ENCODE data around the gene POLR2L.

POLR2L gene

DNA sequence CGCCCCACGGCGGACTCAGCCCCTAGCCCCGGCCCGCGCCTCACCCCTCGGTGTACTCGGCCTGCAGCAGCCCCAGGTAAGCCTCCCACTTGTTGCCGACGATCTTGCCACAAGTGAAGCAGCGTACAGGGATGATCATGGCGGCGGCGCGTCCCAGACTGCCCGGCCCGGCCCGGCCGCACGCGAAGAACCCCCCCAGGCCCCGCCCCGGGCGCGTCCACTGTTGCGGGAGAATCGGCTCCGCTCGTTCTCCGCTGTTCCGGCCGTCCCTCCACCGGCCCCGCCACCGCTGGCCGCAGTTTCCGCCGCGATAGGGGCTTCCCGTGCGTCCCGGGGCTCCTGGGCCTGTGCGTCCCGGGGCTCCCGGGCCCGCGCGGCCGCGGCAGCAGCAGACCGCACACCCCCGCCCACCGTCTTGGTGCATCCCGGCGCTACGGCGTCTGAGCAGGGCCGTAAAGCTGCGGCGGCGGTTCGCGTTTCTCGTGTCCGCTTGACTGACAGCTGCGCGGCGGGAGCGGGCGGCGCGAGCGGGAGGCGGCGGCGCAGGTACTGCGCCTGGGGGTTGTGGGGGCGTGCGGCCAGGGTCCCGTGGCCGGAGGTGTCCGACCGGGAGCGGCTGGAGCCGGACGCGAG is at the start of gene POLR2L, which contains the start of gene TSPAN4:
Gene POLR2L (minus strand): TSS at position 160 of the 633 bp plus-strand sequence. CDS start 21 bp downstream, at position 139.
Gene TSPAN4 (plus strand): TSS at position 483 of the 633 bp plus-strand sequence. CDS start 7,453 bp downstream, outside the sequence.
- in situ Hi-C loops (cut with MboI; ENCODE audit: low sequenced_read_pairs): no loop called here

DNA sequence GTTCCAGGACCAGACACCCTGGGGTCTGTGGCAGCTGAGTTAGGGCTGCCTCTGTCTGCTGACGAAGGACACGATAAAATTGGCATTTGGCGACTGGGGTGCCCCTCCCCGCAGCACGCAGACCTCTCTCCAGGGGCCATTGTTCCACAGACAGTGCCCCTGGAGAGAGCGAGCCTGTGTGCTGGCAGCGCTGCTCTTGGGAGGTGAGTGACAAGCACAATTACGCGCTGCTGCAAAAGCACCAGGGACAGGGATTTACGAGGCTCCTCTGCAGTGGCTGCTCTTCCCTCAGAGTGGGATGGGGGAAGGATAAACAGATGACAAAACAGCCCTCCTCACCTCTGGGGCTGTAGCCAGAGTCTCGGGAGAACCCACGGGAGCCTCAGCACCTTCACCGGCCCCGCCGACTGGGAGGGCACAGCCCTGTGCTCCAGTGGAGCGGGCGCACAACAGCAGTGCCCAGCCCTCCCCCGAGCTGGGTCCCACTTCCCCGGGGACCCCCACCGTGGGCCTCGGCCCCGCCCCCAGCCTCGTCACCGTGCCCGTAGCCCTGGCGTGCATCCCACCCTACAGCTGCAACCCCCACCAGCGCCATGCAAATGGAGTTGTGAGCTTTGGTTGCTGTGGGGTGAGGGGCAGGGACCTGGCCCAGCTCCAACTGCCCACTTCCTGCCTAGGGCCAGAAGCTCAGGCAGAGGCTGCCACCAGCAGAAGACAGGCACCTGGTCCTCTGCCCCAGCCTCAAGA is 48.6 kb upstream of the POLR2L start:
- in situ Hi-C loops (cut with MboI; ENCODE audit: low sequenced_read_pairs): no loop called here

DNA sequence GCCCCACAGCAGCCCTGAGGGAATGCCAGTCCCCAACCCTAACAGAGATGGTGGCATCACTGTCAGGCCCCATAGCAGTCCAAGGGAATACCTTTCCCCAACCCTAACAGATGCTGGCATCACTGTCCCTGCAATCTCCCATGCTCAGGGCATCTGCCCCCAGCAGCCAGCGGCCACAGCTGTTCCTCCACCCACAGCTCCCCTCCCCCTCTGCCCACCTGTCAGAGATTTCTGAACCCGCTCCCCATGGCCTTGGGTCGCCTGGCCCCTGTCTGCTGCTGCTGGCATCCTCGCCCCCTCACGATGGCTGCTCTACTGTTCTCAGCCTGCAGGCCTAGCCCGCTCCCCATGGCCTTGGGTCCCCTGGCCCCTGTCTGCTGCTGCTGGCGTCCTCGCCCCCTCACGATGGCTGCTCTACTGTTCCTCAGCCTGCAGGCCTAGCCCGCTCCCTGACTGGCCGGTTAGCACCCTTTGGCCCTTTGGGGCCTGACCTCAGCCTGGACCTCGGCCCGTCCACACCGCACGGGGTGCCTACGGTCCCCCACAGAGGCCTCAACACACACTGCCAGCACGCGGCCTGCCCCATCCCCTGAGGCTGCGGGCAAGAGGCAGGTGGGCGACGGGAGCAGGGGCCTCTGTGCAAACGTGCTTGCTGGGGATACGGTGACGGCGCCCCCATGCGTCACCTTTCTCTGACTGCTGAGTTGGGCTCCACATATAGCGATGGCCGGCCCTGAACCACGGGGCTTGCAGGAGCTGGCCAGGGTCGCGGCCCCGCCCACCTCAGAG is 47.6 kb upstream of the POLR2L start:
- in situ Hi-C loops (cut with MboI; ENCODE audit: low sequenced_read_pairs): no loop called here

DNA sequence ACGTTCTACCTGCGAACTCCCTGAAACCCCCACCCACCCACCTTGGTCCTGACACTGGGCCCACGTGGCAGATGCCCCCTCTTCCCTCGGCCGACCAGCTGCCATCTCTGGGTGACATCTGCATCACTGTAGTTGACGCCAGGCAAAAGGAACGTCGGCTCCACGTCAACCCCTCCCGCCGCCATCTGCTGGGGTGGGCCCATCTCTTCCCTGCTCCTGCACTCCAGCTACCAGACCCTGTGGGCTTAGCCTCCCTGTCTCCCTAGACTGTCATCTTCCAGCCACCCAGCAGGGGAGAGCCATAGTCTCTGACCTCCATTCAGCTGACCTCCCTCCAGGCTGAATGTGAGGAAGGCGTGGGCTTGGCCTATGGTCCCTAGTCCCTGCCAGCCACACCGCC is 46.9 kb upstream of the POLR2L start:
- in situ Hi-C loops (cut with MboI; ENCODE audit: low sequenced_read_pairs): no loop called here

DNA sequence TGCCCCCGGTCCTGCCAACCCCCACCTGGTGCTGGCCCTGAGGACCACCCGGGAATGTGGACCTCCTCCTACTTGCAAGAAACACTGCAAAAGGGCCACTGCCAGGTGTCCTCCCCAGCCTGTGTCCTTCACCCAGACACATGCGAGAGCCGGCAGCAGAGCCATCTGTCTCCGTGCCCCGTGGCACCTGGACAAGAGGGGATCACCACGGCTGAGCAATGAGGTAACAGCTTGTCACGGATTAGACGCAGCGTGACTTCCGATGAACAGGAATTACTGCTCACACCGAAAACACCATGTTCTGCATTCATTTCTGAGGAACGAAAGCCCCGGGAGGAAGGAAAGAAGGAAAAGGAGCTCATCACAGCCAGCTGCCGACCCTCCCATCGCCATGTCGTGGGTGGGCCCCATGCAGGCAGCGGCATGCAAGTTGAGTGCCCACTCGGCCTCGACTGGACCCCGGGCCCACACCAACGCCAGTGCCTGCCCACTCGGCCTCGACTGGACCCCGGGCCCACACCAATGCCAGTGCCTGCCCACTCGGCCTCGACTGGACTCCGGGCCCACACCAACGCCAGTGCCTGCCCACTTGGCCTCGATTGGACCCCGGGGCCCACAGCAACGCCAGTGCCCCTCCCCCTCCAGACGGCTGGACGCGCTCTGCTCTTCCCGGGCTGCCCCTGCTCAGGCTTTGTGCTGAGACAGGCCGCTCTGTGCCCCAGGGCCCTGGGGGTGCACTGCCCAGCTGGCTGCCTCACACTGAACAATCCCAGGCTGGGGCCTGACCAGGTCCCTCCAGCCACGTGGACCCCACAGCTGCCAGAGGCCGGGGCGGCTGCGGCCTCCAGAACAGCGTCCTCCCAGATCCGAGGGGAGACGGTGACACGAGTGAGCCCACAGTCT is 46.2 kb upstream of the POLR2L start:
- in situ Hi-C loops (cut with MboI; ENCODE audit: low sequenced_read_pairs): no loop called here

DNA sequence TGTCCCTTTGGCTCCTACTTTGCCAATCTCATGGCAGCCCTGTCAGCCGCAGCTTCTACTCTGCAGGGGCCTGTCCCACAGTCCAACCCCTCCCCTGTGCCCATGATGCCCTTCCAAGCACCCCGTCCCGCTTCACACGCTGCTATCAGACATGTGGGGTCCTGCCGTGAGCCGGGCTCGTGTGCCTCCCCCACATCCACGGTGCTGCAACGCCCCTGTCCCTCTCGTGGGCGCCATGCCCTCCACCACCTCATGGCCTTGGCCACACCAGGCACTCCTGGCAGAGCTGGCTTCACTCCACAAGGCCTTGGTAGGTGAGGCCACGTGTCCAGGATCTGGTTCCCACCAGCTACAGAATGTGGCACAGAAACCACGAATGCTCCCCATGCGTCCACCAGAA is 45.3 kb upstream of the POLR2L start:
- in situ Hi-C loops (cut with MboI; ENCODE audit: low sequenced_read_pairs): no loop called here

DNA sequence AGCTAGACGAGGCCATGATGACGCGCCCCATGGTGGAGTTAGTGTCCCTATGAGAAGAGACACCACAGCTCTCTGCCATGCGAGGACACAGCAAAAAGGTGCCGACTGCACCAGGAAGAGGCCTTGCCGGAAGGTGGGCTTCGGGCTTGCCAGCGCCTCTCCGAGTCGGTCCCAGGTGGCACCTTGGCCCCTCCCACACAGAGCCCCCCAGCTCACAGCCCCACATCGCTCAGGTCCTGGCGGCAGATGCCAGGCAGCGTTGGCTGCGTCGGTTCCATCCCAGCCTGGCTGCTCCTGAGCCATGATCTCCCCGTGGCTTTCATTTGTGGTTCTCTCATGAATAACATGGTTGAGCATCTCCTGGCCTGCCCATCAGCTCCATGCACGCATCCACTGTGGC is 44.2 kb upstream of the POLR2L start:
- in situ Hi-C loops (cut with MboI; ENCODE audit: low sequenced_read_pairs): no loop called here

DNA sequence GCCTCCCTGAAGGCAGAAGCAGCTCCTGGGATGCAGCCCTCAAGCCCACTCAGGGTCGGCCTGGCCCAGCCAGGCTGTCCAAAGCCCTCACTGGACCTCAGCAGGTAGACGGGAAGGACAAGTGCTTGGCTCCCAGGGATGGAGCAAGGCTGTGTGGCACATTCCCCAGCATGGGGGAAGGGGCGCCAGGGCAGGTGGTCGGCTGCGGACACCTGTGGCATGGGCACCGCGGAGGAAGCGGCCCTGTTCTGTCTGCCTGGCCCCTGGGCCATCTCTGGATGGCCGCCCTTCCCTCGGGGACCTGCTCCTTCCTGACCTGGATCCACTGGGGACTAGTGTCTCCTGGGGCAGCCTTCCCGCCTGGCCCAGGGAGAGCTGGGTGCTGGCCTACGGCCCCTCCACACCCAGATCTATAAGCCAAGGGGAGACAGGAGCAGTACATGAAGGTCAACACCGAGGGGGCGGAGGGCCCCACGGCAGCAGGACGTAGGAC is 42.3 kb upstream of the POLR2L start:
- in situ Hi-C loops (cut with MboI; ENCODE audit: low sequenced_read_pairs): no loop called here

DNA sequence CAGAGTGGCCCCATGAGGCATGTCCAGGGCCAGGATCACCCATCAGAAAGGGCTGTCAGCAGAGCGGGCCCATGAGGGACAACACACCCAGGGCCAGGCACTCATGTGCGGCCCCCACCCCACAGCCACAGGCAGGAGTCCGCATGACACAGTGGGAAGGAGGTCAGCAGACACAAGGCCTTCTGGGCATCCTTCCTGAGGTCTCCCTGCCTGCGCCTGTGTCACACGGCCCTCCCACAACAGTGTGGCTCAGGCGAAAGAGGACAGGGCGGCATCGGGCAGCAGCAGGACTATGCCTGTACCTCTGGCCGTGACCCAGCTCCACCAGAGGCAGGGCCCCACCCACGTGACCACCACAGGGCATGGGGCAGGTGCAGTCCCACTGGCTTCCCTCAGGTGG is 41.2 kb upstream of the POLR2L start:
- in situ Hi-C loops (cut with MboI; ENCODE audit: low sequenced_read_pairs): no loop called here

DNA sequence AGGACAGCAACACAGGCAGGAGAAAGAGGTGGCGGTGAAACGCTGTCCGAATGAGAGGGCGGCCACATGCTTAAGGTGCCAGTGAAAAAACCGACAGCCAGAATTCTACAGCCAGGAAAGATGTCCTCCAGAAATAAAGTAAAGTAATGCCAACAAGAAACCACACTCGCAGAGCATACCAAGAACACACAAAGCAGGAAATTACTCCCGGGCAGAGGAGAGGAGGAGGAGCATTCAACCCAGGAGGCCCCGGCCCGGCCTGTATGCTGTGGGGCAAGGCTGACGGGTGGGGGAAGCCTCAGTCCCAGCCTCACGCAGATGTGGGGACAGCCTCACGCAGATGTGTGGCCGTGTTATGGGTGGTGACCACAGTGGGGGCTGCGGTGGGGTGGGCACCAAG is 40.3 kb upstream of the POLR2L start:
- in situ Hi-C loops (cut with MboI; ENCODE audit: low sequenced_read_pairs): no loop called here

DNA sequence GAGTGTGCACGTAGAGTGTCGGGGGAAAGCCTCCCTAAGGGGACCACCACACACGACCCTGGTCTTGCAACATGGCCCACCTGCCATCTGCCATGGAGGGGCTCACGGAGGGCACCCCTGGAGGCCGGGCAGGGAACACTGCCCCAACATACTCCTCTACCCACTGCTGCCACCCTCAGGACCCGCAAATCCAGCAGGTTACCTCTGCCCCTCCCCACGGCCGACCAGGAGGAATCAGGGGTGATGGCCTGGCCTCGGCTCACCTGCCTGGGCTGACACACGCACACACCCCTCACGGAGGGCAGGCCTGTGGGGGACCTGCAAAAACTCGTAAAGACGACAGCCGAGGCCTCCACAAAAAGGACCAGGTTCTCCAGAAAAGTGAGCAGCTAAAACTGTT is 38.1 kb upstream of the POLR2L start:
- in situ Hi-C loops (cut with MboI; ENCODE audit: low sequenced_read_pairs): no loop called here

DNA sequence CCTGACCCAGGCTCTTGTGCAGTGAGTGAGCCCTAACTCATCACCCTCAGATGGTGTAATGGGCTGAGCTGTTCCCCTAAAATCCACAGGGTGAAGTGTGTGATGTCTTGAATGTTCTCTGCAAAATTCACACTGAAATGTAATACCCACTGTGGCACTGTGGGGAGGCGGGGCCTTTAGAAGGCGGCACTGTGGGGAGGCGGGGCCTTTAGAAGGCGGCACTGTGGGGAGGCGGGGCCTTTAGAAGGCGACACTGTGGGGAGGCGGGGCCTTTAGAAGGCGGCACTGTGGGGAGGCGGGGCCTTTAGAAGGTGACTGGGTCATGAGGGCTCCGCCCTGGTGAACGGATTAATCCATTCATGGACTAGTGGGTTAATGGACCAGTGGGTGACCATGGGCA is 35.2 kb upstream of the POLR2L start:
- in situ Hi-C loops (cut with MboI; ENCODE audit: low sequenced_read_pairs): no loop called here

DNA sequence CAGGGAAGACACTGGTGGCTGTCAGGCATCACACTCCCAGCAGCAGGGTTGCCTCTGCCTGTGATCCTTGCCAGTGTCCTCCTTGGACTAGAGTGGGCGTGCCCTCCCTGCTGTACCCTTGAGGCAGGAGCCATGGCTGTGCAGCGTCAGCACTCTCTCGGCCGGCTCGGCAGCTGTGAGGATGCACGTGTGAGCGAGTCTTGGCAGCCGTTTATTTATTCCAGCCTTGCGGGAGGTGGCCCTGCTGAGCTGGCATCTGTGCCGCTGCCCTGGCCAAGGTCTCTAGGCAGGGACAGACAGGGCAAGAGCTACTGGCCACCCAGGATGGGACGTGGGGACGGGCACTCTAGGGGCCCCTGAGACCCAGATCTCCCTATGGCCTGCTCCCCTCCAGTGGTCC is 34.2 kb upstream of the POLR2L start:
- in situ Hi-C loops (cut with MboI; ENCODE audit: low sequenced_read_pairs): no loop called here

DNA sequence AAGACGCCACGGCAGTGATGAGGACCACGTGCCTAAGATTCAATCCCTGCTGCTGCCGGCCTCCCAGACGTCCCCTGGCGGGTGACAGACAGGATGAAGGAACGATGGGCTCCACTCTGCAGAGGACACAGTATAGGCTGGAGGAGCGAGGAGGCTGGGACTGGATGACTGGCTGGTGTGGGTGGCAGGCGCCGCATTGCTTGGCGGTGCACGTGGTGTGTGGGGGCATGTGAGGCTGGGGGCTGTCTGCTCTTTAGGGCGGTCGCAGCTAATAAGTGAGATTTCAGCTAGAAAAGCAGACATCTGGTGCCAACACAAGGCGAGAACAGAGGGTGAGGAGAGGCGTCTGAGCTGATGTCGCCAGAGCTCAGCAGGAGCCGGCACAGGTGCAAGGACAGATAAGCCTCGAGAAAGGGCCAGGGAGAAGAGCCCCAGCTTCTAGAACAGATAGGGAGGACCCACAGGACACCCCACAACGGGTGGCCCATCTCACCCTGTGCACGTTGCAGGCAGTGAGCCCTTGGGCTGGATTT is 33.5 kb upstream of the POLR2L start:
- in situ Hi-C loops (cut with MboI; ENCODE audit: low sequenced_read_pairs): no loop called here

DNA sequence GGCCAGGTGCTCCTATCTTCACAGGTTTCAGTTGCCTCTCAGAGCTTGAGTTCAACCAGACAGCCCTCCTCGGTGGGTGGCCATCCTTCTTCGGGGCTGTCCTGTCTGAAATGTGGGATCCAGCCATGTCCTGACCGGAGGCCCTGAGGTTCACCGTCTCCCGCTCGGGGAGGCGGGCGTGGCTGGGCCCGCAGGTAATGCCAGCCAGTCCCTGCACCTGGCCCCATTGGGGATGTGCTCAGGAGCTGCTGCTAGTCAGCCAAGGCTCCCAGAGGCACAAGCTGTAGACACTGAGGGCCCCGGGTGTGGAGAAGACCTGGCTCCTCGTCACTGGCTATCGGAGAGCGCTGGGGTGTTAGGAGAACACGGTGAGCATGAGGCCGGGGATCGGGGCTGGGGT is 32.9 kb upstream of the POLR2L start:
- in situ Hi-C loops (cut with MboI; ENCODE audit: low sequenced_read_pairs): no loop called here

DNA sequence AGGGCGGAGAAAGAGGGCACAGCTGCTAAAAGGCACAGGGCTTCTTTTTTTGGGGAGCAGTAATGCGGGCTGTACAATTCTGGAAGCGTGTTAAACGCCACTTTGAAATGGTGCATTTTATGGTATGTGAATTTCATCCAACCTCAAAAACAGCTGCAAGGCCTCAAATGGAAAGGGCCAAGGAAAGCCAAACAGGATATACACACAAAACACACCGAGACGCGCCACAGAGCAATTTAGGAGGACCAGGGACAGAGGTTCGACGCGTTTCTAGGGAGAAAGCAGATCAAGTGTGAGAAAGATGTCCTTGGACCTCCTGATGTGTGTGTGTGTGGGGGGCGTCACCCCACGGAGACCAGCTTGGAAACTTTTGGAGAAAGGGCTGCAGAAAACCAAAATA is 31.4 kb upstream of the POLR2L start:
- in situ Hi-C loops (cut with MboI; ENCODE audit: low sequenced_read_pairs): no loop called here

DNA sequence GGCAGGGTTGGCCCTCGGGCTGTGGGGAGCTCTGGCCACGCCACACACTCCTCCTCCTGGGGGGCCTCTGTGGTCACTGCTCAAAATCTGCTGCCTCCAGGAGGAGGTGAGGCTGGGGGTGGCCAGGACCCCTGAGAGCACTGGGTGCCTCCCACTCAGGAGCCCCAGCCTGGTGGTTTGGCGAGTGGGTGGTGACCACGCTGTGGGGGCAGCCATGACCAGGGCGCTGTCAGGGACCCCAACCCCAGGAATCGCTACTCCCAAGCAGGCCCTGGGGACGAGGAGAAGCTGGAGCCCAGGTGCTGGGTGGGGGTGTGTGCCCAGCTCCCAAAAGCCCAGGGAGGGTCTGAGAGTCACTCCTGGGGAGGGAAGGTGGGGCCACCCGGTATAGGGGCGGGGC is 30.5 kb upstream of the POLR2L start:
- in situ Hi-C loops (cut with MboI; ENCODE audit: low sequenced_read_pairs): no loop called here

DNA sequence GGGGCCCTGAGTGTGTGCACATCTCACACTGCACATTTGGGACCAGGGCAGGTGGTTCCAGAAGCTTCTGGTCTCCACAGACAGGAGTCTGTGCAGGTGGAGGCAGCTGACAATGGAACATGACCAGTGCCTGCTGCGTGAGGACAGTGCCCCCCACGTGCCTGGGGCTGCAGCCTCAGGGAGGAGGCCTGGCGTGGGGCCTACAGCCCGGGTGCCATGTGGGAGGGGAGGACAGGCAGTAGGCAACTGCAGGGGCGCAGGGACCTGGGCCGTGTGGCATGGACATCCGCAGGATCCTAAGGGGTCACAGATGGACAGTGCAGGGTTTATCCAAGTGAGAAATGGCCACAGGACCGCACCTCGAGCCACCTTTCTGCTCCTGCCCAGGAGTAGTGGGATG is 29.1 kb upstream of the POLR2L start:
- in situ Hi-C loops (cut with MboI; ENCODE audit: low sequenced_read_pairs): no loop called here

DNA sequence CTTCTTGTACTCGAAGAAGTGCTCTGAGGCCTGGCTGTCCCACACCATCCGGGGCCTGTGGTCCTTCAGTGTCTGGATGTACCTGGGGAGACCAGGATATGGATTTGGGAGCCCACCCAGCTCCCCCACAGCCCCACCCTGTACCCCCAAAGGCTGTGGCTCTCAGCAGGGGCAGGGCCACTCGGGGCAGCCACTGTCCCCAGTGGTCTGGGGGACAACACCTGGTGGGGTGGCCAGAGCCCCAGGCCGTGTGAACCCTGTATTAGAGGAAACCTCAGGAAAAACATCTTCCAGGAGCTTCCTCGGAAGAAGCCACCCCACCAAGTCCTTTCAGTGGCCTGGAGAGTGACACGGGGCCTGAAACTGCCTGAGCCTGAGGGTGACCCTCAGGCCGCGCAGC is 28.1 kb upstream of the POLR2L start:
- in situ Hi-C loops (cut with MboI; ENCODE audit: low sequenced_read_pairs): no loop called here

DNA sequence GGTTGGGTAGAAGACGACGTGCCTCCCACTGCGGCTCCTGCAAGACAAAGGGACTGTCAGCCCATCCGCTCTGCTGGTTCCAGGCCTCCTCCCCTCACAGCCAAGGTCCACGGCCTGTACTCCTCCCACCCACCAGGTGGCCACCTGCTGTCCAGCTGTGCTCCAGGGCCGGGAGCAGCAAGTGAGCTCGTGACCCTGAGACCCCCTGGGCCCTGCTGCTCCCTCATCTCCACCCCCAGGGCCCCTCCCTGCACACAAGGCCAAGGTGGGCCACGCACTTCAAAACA is 27.7 kb upstream of the POLR2L start:
- in situ Hi-C loops (cut with MboI; ENCODE audit: low sequenced_read_pairs): no loop called here

Measured in HL-60/S4 treated with phorbol 12-myristate 13-acetate at 8.2 ng/mL for 4 days and 3 days (cell line).